GM10266 (cell line): Measurements from ENCODE around the gene LIMS2.

Experiments
- DNase-seq: peaks from one replicate; pipeline ENCODE4 v3.0.0; 2012; ENCODE audit errors: extremely low spot score
- CTCF ChIP-seq: IDR thresholded peaks from 2 replicates; pipeline ENCODE4 v1.5.1; 2012; ENCODE audit warnings: mild to moderate bottlenecking, low read depth; ENCODE audit not compliant: control insufficient read depth, insufficient read depth; ENCODE audit errors: missing control alignments

Gene LIMS2

GRCh38 chr2:127705391-127706065 is 30.2 kb upstream of the LIMS2 start:
- DNase-seq: no peak
- no peak for TF ChIP-seq CTCF

DNA sequence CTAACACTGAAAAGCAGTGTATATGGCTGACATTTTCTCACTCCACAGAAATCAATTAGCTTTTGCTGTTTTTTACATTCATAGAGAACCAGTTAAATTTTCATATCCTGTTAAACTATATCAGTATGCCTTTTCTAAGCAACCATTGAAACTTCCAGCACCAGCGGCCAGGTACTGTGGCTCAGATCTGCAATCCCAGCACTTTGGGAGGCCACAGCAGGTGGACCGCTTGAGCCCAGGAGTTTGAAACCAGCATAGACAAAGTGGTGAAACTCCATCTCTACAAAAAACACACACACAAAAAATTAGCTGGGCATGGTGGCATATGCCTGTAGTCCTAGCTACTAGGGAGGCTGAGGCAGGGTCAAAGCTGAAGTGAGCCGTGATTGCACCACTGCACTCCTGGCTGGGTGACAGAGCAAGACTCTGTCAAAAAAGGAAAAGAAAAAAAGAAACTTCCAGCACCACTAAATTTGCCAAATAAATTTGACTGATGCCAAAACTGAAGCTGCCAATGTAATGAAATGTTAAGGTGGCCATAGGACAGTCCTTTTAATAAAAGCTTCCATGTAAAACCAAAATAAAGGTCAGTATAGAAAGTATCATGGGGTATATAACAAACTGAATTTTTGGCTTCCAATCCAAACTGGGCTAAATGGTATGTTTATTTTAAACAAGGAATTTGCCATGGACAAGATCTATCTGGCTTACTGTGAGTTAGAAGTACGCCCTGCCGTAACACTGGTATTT is 29.5 kb upstream of the LIMS2 start:
- no peak for DNase-seq
- TF ChIP-seq CTCF: no peak

DNA sequence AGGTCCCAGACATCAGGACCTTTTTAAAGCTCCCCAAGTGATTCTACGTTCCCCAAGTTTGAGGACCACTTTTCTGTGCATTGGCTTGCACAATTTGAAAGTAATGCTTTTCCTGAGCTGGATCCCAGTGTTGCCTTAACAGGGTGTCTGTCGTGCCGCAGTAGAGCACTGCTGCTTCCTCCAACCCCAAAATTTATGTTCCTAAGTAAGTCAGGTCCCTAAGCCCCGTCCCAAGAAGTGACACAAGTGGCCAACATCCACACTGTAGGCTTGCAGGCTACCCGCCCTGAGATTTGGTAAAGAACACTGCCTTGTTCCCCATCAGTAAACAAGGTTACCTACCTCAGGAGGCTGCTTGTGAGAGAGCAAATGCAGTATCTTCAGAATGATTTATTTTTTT is 28.0 kb upstream of the LIMS2 start:
- DNase-seq: no peak
- TF ChIP-seq CTCF: no peak

DNA sequence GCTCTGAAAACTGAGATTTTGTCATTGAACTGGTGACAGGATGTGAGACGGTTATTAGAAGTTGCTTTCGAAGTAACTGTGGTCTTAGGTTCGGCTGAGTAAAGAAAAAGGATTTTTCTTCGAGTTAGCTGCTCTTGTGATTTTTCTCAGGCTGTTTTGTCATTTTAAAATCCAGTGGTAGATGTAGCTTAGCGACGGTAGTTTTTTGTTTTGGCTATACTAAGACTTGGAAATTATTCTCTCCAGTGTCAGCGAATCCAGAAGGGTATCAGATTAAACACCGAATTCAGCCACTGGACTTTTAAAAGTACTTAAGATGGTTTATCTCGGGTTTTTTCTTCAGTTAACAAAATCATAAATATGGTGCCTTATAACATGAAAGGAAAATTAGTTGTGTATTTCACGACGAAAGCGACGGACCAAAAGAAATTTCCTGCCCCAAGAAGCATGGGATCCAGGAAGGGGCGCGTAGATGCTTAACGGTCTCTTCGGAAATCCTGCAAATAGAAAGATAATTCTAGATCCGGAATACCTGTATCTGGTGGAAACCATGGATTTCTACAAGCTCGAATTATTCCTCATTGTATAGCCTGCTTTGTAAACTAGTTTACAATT is 27.2 kb upstream of the LIMS2 start:
- no peak for TF ChIP-seq CTCF
- no peak for DNase-seq

GRCh38 chr2:127701651-127702394 is 26.5 kb upstream of the LIMS2 start:
- peak; percentile 84 for DNase-seq
- TF ChIP-seq CTCF: no peak

DNA sequence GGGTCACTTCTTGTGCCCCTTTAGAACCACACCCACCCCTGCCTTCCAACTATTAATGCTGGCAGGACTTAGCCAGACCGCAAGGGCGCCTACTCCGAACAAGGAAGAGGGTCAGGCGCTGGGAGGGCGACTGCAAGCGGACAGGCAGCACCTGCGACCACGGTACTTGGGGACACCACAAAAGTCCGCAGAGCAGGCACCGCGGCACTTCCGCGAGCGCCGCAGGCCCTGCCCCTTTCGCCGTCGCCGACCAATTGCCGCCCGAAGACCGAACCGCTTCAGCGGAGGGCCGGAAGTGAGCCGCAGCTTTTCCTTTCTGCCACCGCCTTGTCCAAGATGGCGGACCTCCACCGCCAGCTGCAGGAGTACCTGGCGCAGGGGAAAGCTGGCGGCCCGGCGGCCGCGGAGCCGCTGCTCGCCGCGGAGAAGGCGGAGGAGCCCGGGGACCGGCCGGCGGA is 25.9 kb upstream of the LIMS2 start, which contains the start of gene SFT2D3:
TSS of gene SFT2D3 (plus strand) at position 305 of the 458 bp plus-strand sequence. CDS start at position 337, 32 bp downstream.
- DNase-seq: peak; percentile 97
- no peak for TF ChIP-seq CTCF
